GM21528 (cell line): ENCODE measurements around the gene SPECC1L.

Experiments
- ATAC-seq: cut with Tn5 transposase; IDR thresholded peaks from one replicate; pipeline ENCODE4 v1.9.1; 2021; ENCODE audit warnings: mild to moderate bottlenecking, moderate library complexity; ENCODE audit not compliant: unreplicated experiment, low FRiP score

Gene SPECC1L

DNA sequence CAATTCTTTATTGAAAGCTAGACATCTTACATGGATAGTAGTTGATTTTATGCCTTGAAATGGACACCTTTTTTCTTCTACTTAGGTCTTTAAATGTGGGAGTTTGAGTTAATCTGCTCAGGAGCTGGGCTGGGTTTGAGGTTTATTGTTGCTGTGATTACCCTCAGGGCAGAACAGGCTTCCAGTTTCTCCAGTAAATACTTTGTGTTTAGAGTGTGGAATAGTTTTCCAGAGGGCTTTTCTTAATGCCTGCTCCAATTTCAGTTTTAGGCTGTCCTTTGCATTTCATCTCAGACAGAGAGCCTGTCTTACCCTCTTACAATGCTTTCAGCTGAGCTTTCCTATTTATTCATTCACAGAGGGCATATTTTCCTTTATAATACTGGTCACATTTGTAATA is 86.9 kb downstream of the SPECC1L start:
- ATAC-seq: no peak

DNA sequence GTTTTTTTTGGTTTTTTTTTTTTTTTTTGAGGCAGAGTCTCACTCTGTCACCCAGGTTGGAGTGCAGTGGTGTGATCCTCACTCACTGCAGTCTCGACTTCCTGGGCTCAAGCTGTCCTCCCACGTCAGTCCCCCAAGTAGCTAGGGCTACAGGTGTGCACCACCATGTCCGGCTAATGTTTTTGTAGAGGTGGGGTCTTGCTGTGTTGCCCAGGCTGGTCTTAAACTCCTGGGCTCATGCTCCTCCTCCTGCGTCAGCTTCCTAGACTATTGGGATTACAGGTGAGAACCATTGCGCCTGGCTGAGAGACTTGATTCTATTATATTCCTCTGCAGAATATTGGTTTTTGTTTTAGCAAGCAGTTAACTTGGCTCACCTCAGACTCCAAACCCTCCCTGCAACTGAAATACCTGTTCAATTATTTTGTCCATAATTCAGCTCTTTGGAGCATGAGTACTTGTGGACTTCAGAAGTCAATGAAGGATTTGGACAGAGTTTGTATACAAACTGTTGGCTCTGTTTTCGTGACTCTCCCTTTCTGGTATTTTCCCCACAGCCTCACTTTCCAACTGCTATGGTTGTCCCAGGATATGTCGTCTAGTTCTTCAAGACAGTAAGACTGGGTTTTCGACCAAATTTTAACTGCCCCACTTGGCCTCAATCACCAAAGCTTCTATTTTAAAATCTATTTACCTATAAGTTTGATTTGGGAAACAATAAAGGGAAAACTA is 87.6 kb downstream of the SPECC1L start:
- no peak for ATAC-seq

DNA sequence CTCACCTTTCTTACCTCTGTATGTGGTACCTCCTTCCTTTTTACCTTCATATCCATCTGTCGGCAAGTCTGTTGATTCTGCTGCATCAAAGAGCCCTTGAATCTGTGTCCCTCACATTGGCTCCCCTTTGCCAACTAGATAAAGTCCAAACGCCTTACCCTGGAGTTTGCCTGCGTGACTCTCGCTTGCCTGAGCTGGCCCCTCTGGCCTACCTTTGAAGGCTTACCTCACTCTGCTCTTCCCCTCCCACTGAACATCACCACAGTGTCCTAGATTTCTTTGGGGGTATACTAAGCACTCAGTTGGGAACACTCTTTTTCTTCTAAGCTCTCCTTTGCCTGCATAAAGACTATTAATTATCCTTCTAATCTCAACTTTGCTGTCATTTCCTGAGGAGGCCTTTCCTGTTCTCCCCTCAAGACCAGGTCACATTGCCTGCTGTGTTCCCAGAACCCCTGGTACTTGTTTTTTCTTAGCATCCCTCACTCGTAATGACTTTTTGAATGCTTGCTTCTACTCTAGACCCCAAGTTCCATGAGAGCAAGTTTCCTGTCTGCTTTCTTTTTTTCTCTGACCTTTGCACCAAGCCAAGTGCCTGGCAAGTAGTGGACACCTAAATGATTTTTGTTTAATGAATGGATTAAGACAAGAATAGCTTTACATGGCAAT is 89.0 kb downstream of the SPECC1L start:
- no peak for ATAC-seq

DNA sequence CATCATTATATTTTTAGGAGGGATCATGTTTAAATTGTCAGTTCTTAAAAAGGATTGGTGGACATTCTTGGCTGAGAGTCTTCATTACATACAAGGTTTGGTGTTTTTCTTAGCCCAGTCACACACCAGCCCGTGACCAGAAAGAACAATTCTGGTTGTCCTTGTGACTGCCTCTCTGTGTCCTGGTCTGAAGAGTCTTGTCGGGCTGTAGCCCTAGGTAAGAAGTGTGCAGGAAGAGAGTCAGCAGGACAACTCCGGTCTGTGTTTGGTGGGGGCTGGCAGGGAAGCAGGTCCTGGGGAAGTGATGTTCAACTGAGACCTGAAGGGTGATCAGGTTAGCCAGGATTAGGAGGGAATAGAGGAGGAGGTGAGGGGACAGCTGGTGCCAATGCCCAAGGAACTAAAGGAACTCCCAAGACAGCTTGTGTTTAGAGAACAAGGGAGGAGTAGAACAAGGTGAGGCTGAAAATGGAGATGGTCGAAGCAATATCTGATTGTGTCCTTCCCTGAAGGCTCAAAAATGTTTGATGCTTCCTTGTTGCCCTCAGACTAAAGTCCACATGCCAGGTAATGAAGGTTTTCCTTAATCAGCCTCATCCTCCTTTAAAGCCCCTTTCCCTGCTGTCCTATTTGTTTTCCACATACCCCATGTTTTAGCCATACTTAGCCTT is 91.5 kb downstream of the SPECC1L start:
- ATAC-seq: no peak

DNA sequence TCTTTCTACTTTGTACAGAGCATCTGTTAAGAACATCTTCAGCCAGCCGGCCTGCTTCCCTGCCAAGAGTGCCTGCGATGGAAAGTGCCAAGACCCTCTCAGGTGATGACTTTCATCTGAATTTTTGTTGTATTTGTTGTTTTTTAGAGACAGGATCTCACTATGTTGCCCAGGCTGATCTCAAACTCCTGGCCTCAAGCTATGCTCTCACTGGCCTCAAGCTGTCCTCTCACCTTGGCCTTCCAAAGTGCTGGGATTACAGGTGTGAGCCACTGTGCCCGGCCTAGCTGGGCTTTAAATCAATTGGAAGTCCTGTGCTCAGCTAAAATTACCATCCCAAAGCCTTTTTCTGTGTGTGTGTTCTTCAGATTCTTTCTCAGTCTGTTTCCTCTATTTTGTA is 92.6 kb downstream of the SPECC1L start:
- no peak for ATAC-seq

DNA sequence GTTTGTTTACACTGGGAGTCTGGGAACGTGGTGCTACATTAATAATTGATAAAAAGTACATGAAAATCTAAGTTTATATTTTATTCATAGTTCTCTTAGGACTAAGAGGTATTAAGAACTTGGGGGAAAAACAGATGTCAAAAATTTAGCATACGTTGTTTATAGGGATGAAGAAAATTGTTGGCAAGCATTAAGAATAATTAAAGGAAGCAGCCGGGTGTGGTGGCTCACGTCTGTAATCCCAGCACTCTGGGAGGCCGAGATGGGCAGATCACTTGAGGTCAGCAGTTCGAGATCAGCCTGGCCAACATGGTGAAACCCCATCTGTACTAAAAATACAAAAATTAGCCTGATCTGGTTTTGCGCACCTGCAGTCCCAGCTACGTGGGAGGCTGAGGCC is 96.1 kb downstream of the SPECC1L start:
- ATAC-seq: no peak

DNA sequence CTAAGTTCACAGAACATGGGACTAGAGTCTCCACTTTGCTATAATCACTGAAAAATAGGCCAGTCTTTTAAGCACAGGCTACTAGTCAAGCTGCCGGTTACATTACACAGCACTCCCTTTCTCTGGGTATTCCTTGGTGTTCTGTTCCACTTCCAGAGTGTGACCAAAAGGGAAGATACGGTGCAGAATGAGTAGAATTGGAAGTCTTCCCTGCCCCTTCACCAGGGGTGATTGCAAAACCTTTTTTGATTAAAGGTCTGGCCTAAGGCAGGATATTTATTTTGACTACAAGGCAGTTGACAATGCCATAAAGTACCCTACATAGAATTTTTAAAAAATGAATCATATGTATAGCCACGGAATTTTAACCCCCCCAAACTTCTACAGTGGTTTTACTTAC is 97.2 kb downstream of the SPECC1L start:
- ATAC-seq: no peak

DNA sequence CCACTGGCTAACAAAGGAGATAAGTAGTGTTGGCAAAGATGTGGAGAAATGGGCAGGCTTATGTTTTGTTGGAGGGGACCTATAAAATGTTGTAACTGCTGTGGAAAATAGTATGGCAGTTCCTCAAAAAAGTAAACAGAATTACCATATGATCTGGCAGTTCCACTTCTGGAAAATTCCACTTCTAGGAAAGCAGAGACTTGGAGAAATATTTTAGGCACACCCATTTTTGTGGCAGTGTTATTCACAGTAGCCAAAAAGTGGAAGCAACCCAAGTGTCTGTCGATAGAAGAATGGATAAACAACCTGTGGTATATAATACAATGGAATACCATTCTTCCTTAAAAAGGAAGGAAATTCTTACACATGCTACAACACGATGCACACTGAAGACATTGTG is 99.8 kb downstream of the SPECC1L start:
- ATAC-seq: no peak

DNA sequence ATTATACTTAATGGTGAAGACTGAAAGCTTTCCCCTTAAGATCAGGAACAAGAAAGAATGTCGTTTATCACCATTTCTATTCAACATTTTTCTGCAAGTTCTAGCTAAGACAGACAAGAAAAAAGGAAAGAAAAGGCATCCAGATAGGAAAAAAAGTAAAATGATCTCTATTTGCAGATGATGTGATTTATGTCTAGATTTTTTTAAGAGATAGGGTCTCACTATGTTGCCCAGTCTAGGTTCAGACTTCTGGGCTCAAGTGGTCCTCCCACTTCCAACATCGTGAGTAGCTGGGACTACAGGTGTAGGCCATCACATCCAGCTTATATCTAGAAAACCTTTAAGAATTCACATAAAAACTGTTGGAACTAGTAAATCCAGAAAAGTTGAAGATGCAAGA is 105.4 kb downstream of the SPECC1L start:
- ATAC-seq: no peak

DNA sequence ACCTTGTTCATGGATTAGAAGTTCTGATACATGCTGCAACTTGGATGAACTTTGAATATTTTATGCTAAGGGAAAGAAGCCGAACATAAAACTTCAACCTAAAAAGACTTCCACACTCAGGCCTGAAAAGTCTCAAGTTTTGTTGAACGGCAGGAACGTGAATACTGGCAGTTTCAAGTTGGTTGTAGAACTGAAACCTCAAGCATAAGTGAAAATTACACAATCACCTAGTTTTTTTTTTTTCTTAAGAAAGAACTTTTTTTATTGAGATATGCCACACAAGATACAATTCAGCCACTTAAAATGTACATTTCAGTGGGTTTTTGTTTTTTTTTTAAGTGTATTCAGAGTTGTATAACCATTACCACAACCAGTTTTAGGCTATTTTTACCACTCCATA is 106.0 kb downstream of the SPECC1L start:
- ATAC-seq: no peak

DNA sequence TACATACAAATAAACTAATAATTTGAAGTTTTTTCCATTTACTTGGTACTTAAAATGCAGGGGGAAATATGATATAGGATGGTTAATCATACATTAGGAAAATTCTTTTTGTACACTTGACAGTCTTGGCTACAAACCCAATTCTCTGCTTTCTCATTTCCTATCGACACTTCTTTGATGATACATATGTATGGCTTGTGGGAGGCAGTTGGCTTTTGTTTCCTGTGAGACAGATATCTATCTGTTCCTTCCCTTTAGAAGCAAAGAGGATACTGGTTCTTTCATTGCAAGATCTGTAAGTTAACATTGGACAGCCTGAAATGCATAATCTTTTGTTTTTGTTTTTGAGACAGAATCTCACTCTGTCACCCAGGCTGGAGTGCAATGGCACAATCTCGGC is 108.9 kb downstream of the SPECC1L start:
- ATAC-seq: no peak

DNA sequence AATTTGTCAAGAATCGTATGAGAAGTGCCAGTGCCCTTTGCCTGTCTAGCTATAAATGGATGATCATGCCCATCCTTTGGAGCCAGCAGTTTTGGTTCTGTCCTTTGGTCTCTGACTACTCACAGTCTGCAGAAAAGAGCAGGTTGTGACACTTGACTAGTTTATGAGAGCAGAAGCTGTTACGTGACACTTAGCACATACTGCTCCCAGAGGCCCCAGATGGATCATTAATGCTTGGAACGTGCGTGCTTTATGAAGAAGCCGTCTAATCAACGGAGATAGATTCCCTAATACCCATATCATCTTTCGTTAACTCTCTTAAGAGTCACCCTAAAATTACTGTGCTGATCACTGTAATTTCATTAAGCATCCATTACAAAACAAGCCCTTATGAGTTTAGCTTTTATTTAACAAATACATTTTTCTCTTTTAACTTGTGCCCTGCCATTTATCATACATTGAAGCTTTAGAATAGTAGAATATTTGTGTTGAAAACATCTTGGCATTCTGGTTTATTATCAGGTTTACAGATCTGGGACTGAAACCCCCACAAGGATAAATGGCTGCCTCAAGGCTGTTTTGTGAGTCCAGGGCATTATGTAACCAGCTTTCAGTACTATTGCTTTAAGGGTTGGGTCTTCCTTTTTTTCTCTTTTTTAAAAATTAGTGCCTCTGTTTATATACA is 109.7 kb downstream of the SPECC1L start:
- no peak for ATAC-seq

DNA sequence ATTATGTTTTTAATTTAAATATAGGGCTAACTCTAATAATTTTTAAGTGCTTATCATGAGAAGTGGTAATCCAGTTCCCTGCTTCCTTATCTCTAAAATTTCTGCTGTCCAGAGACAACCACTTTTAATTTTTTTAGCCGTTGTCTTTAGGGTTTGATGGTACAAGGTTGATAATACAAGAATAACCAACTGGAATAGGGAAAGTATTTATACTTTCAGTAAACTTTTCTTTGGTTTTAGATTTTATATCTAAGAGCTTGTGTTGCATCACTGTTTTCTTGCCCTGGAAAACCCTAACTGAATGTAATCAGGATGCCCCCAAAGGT is 110.2 kb downstream of the SPECC1L start:
- ATAC-seq: no peak

DNA sequence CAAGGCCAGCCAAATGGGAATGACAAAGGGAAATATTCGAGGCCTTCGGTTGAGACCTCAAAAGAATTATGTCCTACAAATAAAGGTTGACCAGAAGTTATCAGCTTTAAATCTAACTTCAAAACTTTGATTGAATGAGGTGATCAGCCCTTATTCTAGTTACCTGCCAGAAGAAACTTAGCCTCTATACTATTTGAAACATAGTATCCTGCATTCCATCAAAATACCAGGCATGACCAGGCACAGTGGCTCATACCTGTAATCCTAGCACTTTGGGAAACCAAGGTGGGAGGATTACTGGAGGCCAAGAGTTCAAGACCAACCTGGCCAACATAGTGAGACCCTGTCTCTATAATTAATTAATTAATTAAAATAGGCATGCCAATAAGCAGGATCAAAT is 112.4 kb downstream of the SPECC1L start:
- ATAC-seq: no peak

DNA sequence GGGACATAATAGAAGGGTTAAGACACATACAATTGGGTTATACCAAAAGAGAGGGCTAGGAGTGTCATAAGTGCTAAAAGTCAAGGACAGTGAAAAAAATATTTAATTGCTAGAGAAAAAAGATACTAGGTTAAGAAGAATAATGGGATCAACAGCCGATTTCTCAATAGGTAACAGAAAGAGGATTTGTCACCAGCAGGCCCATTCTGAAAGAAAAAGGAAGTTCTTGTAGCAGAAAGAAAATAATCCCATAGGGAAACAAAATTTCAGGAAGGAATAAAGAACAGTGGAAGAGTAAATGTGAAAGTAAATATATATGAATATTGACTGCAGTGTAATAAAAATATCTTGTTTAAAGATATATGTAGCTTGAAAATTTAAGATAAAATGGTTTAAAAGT is 113.5 kb downstream of the SPECC1L start:
- no peak for ATAC-seq

DNA sequence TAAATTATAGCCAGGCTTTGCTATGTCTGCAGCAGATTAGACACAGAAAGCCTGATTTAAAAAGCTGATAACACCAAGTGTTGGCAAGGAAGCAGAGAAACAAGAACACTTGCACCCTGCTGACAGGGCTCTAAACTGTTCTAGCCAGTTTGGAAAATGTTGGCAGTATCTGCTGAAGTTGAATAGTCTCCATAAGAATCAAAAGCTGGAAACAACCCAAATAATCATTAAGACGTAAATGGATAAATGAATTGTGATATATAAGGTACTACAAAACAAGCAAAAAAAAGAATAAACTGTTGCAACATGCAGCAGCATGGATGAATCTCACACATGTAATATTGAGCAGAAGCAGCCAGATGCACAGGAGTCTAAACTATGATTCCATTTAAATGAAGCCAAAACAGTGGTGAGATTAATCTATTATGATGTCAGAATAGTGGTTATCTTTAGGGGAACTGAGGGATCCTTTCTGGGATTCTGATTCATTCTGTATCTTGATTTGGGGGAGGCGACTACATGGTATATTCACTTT is 116.4 kb downstream of the SPECC1L start:
- ATAC-seq: no peak

DNA sequence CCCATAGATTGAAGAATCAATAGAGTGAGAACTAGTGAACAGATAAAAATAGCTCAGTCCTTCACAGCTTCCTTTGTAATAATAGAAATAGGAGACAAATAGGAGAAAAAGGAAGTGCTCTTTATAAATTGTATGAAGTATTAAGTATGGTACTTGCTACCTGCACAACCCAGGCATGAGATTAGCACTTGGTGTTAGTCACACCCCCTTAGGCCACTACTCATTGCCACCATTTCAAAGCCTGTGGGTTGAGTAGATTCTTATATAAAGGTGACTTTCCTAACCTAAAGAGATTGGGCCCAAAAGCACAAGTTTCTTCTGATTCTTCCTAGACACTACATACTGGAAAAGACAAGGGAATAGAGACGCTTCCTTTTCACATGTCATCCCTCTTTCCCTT is 119.0 kb downstream of the SPECC1L start:
- no peak for ATAC-seq

DNA sequence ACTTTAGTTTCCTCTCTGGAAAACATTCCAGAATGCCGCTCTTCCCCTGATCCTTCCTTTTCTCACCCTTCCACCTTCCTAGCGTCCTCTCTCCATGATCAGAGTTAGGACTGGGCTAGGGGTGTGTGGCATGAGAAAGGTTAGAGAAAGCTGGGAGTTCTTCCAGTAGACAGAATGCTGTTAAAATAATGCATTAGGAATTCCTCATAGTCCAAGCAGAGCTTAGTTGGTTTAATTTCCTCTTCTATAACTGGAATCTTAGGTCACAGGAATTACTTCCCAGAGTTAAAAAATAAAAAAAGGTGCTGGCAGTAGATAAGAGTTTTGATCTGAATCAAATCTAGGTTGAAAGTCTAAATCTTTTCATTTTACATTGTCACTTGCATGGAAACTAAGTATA is 119.5 kb downstream of the SPECC1L start:
- ATAC-seq: no peak

DNA sequence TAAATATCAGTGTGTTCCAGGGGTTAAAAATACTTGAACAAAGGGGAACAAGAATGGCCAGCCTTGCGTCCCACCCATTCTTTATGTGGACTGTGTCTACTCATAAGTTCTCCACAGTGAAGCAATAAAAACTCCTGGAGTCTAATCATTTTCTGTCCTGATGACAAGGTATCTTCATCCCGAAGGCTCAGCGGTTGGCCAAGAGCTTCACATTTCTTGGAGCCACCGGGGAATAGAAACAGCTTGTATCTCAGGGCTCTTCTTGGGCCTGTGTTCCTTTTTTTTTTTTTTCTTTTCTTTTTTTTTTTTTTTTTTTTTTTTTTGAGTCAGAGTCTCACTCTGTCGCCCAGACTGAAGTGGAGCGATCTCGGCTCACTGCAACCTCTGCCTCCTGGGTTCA is 119.9 kb downstream of the SPECC1L start:
- ATAC-seq: no peak

DNA sequence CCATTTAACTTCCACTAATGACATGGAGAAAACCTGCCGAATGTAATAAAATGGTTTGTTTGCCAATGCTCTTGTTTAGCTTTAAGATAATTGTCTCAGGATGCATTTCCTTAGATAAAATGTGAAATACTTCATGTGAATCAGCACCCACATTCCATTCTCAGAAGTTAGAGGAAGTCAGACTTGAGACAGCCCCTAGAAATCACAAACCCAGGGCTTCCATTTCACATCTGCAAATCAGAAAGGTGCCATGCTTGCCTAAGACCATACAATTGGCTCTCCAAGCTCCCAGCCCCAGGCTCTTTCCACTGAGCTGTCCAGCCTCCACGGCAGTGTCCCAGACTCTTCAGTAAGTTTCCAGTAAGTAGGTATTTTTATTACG is 121.2 kb downstream of the SPECC1L start:
- no peak for ATAC-seq

DNA sequence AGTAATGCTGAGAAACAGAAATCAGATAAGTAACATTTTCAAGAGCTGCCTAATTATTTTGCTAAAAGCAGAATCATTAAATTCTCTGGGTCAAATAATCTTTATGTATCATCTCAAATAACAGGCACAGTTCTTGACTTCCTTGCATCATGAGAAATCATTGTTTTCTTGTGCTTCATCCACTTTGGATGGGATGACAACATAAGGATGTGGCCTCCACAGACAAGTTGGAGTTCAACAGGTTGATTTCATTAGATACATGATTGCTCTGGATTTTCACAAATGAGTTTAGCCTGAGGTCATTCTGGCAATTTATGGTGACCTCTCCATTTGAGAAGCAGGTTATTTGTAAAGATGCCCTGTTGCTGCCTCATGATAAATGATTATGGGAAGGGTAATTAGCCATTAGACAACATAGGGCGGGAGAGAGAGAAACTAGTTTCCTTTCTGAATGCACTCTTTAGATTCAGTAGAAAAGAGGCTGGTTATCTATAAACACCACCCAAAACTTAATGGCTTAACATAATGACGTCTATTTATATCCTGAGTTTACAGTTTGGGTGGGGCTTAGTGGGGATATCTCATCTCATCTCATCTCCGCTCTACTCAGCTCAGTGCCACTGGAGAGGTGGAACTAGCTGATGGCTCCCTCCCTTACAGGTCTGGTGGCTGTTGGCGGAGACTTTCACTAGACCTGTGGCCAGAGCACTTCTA is 121.7 kb downstream of the SPECC1L start:
- no peak for ATAC-seq
